HG02981 (cell line): ENCODE measurements around the gene IGSF9.

Experiments used
- ATAC-seq: cut with Tn5 transposase; IDR thresholded peaks from one replicate; pipeline ENCODE4 v1.9.1; 2021; ENCODE audit warnings: mild to moderate bottlenecking, moderate library complexity; ENCODE audit not compliant: unreplicated experiment

The IGSF9 gene

DNA sequence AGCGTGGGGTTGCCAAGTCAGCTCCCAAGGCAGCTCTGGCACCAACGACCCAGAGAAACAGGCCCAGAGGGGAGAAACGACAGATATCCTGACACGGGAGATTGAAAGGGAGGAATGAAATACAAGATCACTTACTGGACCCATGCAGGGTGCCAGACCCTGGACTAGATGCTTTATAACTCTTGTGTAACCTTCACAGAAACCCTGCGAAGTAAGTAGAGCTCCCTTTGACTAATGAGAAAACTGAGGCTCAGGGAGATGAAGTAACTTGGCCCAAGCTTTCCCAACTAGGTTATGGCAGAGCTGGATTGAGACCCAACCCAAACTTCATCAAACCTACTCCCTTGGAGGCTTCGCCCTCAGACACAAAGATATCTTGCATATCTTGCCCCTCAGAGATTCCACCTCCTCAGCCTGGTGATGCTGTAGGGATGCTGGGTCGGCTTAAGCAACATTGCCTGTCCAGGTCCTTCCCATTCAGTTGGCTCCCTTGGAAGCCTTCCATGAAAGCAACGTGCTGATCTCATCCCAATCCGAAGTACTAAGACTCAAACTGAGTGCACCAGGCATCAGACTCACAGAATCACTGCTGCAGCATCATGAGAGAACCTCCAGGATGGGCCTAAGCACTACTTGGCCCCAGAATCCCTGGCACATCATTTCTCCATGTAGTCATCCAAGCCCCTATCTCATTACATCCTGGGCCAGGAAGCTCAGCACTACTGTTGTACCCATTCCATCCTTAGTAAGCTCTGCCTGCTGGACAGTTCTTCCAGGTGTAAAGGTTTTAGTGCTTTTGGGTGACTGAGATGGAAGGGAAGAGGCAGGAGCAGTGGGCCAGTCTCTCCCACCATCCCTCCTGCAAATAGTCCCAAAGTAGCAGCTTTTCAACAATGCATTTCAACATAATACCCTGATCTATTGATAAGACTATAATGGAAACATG lies 1.1 kb upstream of the IGSF9 start:
- no peak for ATAC-seq

DNA sequence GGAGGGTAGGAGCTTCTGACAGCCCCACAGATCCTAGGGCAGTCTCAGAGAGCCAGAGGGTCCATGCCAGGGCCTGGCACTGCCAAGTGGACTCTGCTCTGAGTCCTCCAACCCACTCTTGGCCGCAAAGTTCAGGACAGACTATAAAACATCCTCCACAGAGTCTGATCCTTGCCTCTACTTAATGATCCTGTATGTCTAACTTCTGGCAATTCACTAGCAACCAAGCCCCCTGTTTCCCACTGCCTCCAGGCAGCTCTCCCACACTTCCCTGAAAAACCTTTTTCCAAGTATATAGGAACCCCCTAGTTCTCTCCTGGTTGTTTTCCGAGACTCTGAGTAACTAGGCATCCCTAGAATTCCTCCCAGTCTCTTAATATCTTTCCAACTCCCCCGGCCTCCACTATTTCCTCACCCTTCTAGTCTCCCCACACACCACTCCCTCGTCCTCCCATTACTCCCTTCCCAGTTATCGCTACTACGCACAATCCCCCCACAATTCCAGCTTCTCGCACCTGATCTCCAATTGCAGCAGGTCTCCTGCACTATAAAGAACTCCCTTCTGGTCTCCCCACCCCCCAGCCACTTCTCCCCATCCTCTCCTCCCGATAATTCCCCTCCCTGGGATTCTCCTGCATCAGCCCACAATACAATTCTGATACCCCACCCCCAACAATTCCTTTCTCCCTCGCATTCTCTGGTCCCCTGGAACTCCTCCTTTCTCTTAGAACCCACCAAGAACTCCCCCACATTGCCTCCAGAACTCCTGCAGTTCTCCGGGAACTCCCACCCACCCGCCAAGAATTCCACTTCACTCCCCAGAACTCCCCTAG lies 574 bp downstream of the IGSF9 start:
- no peak for ATAC-seq

DNA sequence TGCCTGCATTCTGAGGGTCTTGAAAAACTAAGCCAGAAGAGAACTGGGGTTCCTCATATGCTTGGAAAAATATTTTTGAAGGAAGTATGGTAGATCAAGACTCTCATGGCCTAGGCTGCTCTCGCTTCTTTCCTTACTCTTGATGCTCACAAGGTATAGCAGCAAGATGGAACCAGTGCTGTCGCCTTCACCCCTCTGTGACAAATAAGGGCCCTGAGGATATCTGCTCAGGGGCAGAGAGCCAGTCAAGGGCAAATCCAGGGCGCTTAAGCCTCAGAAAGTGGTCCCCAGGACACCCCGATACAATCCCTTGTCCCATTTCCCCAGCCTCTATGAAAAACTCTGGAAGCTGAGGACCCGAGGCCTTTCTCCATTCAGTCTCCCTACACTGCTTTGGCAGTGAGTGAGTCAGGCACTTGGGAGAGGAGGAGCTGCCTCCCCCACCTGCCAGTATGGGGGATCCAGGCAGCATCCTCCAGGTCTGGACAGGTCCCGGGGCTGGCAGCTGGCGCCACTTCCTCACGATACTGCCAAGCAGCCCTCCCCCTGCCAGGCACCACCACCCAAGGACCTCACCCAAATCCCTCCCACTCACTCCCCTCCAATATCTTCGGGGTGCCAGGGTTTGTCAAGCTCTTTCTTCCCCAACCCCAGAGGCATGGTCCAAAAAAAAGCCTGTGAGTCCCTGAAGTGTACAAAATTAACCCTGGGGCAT lies 1.3 kb downstream of the IGSF9 start:
- no peak for ATAC-seq

DNA sequence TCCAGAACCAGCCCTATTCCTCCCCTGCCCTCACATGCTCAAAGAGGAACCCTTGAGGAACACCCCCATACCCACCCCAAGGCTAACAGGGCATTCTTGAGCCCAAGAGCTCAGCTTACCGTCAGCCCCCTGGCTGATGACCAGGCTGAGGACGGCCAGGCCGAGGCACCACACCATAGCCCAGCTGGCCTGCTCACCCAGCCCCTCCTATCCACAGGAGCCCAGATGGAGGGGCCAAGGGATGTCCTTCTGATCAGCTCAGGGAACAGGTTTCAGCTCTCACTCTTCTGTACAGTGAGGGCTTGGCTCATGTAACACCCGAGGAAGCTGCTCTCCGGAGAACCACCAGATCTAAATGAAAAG lies 2.2 kb downstream of the IGSF9 start:
- ATAC-seq, result no peak

DNA sequence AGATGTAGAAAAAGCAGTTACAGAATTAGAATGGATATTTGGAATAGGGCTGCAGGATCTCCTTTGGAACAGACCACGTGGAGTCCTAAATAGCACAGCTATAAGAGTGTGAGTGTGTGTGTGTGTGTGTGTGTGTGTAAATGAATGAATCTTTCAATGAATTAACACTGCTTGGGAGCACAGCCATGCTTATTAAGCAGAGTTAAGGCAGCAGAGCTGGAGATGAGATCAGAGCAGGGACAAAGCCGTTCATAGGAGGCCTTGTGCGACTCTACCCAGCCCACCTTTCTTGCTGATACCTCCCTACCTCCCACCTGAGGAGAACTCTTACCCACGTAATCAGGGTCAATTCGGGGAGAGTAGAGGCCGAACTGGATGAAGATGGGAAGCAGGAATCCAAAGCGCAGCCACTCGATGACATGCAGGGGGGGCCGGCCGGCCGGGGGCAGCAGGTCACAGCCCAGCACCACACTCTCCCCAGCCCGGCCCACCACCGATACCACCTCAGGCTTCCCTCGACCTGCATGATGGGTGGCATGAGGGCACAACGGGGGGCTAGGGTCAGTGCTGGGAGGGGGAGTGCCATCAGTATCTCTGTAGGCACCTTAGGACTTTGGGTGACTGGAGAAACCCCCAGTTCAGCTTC lies 2.7 kb downstream of the IGSF9 start:
- no peak for ATAC-seq

DNA sequence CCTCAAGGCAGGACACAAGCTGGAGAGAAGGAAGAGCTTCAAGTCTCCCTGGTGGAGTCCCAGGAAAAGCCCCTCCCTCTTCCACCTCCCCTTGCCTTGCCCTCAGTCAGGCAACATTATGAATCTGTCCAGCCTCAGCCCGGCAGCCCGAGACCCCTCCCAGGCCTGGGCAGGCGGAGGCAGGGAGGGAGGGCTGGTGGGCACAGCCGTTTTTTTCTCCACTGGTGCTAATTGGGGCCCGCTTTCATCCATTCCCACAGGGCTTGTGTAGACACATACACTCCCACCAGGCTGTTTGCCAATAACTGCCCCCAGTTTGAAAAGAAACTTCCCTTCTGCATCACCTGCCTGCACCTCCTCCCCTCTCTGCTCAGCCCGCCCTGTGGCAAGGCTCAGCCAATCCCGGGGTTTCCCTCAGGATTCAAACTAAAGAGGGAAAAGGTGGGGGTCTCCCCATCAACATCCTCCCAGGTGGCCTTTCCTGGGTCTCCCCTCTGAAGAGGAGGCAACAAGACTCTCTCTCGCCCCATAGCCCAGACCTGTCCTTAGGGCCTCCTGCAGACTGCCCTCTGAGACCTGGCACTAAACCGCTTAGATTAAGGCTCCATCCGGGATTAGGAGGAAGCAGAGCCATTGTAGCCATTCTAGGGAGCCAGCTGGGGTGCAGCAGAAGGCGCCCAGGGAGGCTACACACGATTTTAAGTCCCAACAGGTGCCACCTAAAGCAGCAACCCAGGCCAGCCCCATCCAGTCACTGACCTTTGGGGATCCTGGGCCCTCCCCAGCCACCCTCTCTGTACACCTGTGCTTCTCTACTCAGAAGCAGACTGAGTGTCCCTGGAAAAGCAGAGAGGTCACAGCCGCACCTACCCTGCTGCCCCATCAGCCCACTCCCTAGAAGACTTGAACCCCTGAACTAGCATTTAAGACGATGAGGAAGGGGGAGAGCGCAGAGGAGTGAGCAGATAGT lies 3.5 kb downstream of the IGSF9 start:
- no peak for ATAC-seq

DNA sequence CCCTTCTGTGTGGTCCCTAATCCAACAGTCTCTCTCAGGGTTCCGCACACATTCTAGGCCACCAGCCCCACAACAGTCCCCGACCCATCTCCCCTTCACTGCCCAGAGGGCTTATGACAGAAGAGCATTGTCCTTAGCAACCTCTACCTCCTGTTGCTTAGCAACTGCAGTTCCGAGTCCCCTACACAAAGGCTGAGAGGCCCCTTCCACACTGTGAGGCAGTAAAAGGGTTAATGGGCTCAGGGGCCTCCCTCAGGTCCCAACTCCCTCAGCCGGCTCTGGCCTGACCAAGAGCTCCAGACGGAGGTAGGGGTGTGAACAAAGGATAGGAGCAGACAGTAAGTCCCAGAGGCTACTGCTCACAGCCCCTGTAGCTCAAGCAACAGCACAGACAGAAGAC lies 4.3 kb downstream of the IGSF9 start:
- ATAC-seq, result no peak

- ATAC-seq, result no peak
These were observed 5.3 kb downstream of the IGSF9 start for GRCh38 chr1:159940006-159940620.

DNA sequence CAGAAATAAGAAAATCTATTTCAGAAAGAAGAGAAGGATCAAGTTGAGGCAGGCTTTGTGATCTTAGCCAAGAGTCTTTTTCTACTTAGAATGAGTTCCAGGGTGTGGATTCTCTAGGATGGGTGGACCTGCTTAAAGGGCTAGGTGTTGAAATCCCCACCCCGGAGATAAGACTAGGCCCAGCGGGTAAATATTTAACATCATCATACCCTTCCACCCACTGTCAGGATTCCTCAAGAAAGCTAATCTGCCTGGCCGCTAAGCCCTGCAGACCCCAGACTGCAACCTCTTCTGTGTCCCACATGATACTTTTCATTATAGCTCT lies 5.8 kb downstream of the IGSF9 start:
- ATAC-seq, result no peak

DNA sequence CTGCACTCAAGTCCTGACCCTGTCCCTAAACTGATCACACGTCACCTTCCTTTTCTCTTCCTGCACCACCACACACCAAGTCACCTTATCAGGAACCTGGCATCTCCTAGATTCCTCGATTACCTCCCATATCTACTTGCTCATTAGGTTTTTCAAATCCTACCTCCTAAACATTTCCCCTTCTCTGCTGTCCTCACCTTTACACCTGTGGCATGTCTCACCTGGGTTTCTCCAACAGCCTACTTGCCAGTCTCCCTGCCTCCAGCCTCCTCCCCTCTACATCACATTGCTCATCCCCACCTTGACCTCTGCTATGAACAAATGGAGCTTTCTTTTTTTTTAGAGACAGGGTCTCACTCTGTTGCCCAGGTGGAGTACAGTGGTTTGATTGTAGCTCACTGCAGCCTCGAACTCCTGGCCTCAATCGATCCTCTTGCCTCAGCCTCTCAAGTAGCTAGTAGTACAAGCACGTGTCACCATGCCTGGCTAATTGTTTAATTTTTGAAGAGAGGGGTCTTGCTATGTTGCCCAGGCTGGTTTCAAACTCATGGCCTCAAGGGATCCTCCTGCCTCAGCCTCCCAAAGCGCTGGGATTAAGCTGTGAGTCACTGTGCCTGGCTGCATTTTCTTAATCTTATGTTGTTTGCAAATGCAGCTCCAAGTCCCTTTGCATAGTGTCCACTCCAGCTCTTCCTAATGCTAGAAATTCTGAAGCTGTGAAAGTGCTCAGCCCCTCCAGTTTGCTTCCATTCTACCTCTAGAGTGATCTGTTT lies 6.3 kb downstream of the IGSF9 start:
- ATAC-seq, result no peak

DNA sequence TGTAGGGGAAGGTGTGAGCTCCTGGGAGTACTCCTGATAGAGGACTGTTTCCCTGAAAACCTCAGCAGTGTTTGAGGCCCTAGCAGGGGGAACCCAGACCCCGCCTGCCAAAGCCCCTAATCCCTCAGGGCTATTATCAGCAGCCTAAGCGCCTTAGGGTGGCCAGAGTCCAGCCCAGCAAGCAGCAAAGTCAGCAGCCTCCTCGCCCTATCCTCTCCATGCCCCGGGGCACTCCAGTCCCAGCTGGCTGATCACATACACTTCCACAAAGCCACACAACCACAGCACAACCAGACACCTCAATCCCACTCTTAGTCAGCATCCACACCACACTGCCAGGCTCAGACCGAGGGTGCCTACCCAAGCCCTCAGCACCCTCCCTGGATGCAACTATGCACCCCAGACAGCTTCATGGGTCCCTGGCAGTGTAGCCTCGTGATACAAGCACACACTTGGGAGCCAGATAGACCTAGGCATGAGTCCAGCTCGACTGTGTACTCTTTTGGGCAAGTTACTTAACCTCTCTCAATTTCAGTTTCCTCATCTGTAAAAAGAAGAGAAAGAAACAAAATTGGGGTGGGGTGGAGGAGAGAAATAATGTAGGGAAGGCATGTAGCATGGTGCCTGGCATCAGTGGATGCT lies 7.1 kb downstream of the IGSF9 start:
- ATAC-seq, result no peak

DNA sequence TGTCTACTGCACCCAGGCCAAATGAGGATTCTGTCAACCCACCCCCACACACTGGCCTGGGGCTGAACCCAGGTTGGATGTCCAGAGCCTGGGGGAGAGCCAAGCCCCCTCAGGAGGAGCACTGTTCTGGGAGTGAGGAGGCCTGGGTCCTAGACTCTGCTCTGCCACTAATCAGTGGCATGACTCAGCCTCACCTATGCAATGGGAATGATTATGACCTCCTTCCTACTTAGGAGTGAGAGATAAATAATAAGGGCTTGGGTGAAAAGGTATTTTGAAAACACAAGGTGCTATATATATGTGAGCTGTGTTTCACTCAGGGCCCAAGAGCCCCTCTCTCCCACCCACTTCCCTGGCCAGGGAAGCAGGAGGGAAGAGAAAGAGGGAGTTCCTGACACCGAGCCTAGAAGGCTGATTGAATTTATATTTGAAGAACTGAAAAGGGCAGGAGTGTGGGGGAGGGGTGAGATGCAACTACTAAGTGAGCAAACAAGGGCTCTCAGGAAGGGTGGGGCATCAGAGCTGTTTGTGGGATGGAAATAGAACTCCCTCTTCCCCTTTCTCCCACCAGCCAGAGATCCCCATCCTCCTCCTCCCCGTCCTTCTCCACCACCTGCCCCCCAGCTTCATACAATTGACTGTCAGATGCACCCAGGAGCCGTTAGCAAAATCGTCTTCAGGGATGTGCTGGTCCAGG lies 8.2 kb downstream of the IGSF9 start:
- ATAC-seq, result no peak

GRCh38 chr1:159936273-159936904 lies 9.0 kb downstream of the IGSF9 start:
- ATAC-seq, result peak; percentile 61

- no peak for ATAC-seq
These were observed 9.6 kb downstream of the IGSF9 start for GRCh38 chr1:159935719-159936272.

DNA sequence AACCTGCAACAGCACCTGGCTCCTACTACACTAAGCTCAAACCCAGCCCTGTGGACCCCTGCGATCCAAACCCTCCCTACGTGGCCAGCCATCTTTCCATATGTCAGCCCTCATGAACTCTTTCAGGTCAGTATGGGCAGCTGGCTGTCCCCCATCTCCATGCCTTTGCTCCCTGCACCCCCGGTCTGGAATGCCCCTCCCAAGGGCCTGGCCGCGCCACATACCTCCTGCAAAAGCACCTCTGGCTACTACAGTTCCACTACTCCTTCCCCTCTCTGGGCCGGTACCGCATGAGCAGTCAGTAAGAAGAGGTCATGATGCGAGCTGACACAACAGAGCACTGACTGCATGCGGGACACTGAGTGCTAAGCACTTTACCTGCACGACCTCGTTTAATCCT lies 10.1 kb downstream of the IGSF9 start:
- no peak for ATAC-seq

- ATAC-seq, result no peak
These were observed 11.0 kb downstream of the IGSF9 start for GRCh38 chr1:159934136-159935039.
